ENCODE results near the gene EPAS1.

DNA sequence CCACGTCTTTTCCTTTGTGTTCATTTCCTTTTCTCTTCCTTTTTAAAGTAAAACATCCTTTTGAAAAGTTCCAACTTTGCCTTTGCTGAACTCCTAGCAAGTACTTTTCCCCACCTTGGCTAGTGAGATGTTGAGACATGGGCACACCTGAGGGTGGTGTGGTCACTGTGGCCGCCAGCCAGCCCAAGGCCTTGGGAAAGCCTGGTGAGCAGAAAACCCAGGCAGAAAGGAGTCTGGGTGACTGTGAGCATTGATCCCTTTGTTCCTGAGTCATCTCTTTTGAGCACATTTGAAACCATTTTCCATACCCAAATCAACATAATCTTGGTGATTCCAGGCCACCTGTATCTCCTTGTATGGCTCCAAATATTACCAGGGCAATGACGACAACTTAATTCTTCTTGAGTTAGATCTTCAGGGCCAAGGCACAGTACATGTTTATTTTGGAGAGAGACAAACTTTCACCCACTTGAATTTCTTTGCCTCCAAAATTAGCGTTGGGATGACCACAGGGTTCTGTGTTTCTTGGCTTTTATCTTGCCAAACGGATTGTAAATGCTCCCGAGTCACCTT lies 14.5 kb downstream of the EPAS1 start:
- TF ChIP-seq, protein P1, sequence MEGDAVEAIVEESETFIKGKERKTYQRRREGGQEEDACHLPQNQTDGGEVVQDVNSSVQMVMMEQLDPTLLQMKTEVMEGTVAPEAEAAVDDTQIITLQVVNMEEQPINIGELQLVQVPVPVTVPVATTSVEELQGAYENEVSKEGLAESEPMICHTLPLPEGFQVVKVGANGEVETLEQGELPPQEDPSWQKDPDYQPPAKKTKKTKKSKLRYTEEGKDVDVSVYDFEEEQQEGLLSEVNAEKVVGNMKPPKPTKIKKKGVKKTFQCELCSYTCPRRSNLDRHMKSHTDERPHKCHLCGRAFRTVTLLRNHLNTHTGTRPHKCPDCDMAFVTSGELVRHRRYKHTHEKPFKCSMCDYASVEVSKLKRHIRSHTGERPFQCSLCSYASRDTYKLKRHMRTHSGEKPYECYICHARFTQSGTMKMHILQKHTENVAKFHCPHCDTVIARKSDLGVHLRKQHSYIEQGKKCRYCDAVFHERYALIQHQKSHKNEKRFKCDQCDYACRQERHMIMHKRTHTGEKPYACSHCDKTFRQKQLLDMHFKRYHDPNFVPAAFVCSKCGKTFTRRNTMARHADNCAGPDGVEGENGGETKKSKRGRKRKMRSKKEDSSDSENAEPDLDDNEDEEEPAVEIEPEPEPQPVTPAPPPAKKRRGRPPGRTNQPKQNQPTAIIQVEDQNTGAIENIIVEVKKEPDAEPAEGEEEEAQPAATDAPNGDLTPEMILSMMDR (IDR thresholded peaks at IDR 0.05), result no peak
- no peak for TF ChIP-seq CHD2 (IDR thresholded peaks at IDR 0.05; ENCODE audit: low read length, partially characterized antibody)
- TF ChIP-seq RAD21 (conservative IDR thresholded peaks at IDR 0.05 in 1 of 2, IDR thresholded peaks at IDR 0.05 in 1 of 2), result no peak
- TF ChIP-seq, protein P2, sequence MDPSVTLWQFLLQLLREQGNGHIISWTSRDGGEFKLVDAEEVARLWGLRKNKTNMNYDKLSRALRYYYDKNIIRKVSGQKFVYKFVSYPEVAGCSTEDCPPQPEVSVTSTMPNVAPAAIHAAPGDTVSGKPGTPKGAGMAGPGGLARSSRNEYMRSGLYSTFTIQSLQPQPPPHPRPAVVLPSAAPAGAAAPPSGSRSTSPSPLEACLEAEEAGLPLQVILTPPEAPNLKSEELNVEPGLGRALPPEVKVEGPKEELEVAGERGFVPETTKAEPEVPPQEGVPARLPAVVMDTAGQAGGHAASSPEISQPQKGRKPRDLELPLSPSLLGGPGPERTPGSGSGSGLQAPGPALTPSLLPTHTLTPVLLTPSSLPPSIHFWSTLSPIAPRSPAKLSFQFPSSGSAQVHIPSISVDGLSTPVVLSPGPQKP (IDR thresholded peaks at IDR 0.05; ENCODE audit: low read depth, low read length), result no peak
- no peak for TF ChIP-seq EP300 (IDR thresholded peaks at IDR 0.05)
- no peak for TF ChIP-seq POLR2A (IDR thresholded peaks at IDR 0.05; ENCODE audit: low read length)
- no peak for TF ChIP-seq MAZ (IDR thresholded peaks at IDR 0.05; ENCODE audit: borderline replicate concordance, low read depth, low read length)
- TF ChIP-seq MYC (IDR thresholded peaks at IDR 0.05; ENCODE audit: borderline replicate concordance, low read length), result no peak
- TF ChIP-seq JUNB (IDR thresholded peaks at IDR 0.05), result no peak
- TF ChIP-seq, protein P3, sequence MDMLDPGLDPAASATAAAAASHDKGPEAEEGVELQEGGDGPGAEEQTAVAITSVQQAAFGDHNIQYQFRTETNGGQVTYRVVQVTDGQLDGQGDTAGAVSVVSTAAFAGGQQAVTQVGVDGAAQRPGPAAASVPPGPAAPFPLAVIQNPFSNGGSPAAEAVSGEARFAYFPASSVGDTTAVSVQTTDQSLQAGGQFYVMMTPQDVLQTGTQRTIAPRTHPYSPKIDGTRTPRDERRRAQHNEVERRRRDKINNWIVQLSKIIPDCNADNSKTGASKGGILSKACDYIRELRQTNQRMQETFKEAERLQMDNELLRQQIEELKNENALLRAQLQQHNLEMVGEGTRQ (IDR thresholded peaks at IDR 0.05), result no peak
- TF ChIP-seq JUN (IDR thresholded peaks at IDR 0.05), result no peak
- no peak for TF ChIP-seq RCOR1 (IDR thresholded peaks at IDR 0.05; ENCODE audit: low read depth, low read length)
- TF ChIP-seq, protein P4, sequence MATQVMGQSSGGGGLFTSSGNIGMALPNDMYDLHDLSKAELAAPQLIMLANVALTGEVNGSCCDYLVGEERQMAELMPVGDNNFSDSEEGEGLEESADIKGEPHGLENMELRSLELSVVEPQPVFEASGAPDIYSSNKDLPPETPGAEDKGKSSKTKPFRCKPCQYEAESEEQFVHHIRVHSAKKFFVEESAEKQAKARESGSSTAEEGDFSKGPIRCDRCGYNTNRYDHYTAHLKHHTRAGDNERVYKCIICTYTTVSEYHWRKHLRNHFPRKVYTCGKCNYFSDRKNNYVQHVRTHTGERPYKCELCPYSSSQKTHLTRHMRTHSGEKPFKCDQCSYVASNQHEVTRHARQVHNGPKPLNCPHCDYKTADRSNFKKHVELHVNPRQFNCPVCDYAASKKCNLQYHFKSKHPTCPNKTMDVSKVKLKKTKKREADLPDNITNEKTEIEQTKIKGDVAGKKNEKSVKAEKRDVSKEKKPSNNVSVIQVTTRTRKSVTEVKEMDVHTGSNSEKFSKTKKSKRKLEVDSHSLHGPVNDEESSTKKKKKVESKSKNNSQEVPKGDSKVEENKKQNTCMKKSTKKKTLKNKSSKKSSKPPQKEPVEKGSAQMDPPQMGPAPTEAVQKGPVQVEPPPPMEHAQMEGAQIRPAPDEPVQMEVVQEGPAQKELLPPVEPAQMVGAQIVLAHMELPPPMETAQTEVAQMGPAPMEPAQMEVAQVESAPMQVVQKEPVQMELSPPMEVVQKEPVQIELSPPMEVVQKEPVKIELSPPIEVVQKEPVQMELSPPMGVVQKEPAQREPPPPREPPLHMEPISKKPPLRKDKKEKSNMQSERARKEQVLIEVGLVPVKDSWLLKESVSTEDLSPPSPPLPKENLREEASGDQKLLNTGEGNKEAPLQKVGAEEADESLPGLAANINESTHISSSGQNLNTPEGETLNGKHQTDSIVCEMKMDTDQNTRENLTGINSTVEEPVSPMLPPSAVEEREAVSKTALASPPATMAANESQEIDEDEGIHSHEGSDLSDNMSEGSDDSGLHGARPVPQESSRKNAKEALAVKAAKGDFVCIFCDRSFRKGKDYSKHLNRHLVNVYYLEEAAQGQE (IDR thresholded peaks at IDR 0.05), result no peak
- TF ChIP-seq, protein P5, sequence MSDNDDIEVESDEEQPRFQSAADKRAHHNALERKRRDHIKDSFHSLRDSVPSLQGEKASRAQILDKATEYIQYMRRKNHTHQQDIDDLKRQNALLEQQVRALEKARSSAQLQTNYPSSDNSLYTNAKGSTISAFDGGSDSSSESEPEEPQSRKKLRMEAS (IDR thresholded peaks at IDR 0.05), result no peak
